Testis (tissue), 2 donors: ENCODE data around the gene THAP3.

Source experiments
- POLR2A ChIP-seq: fragments of 450-650 bp; IDR thresholded peaks from one replicate; pipeline ENCODE4 v1.6.1; 2017; ENCODE audit warnings: antibody characterized with exemption, mild to moderate bottlenecking, moderate library complexity
- TF ChIP-seq, protein P1 (sequence below), 3 experiments: fragments of 450-650 bp in 2 of 3; fragments of 200-600 bp in 1 of 3; sonication (generic) in 1 of 3; IDR thresholded peaks; one replicate each; pipeline ENCODE4 v1.5.1; 2016 to 2019; ENCODE audit warnings: antibody characterized with exemption in 3 of 3, mild to moderate bottlenecking in 2 of 3, moderate library complexity in 1 of 3

- TF ChIP-seq, protein P1, sequence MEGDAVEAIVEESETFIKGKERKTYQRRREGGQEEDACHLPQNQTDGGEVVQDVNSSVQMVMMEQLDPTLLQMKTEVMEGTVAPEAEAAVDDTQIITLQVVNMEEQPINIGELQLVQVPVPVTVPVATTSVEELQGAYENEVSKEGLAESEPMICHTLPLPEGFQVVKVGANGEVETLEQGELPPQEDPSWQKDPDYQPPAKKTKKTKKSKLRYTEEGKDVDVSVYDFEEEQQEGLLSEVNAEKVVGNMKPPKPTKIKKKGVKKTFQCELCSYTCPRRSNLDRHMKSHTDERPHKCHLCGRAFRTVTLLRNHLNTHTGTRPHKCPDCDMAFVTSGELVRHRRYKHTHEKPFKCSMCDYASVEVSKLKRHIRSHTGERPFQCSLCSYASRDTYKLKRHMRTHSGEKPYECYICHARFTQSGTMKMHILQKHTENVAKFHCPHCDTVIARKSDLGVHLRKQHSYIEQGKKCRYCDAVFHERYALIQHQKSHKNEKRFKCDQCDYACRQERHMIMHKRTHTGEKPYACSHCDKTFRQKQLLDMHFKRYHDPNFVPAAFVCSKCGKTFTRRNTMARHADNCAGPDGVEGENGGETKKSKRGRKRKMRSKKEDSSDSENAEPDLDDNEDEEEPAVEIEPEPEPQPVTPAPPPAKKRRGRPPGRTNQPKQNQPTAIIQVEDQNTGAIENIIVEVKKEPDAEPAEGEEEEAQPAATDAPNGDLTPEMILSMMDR (IDR thresholded peaks at IDR 0.05) = no peak
- no peak for TF ChIP-seq POLR2A
Measured at GRCh38 chr1:6591222-6591621, 33.4 kb upstream of the THAP3 start.
